IPS DF 6.9 (cell line): Measurements from ENCODE around the gene UBA52.
"Not testable (repeated sequence)": the region's sequence is repeated elsewhere in the genome, so short reads cannot be mapped to it uniquely, and the experiment has no call there.

Source experiments
- DNase-seq: peaks from one replicate; pipeline ENCODE4 v3.0.0-alpha.2; 2013; ENCODE audit warnings: low read depth, low spot score
- H3K27ac ChIP-seq: one replicate; pipeline ENCODE4 v1.5.1; 2013; ENCODE audit warnings: low read length, control low read depth
- H3K27me3 ChIP-seq: 2 replicates; pipeline ENCODE4 v1.6.1; 2013; ENCODE audit warnings: mild to moderate bottlenecking, low read length; ENCODE audit not compliant: control insufficient read depth, insufficient read depth
- H3K36me3 ChIP-seq: 2 replicates; pipeline ENCODE4 v1.6.1; 2013; ENCODE audit warnings: low read length; ENCODE audit not compliant: control insufficient read depth, insufficient read depth
- H3K4me1 ChIP-seq: 2 replicates; pipeline ENCODE4 v1.6.1; 2013; ENCODE audit warnings: low read length; ENCODE audit not compliant: control insufficient read depth, insufficient read depth
- H3K4me3 ChIP-seq: 2 replicates; pipeline ENCODE4 v1.5.1; 2013; ENCODE audit warnings: mild to moderate bottlenecking, low read length
- H3K9me3 ChIP-seq: 2 replicates; pipeline ENCODE4 v1.6.1; 2013; ENCODE audit warnings: low read length, inconsistent platforms; ENCODE audit not compliant: control insufficient read depth, insufficient read depth
- WGBS: extraction: QIAGEN DNeasy Blood & Tissue Kit; methylation state at CpG from one replicate; pipeline ENCODE4 v1.1.7; 2013; ENCODE audit warnings: mixed read lengths, missing lambda C conversion rate; ENCODE audit not compliant: insufficient read length, insufficient coverage; 5-methylcytosine and 5-hydroxymethylcytosine counted together

The UBA52 gene

GRCh38 chr19:18593367-18594095 is 21.9 kb downstream of the UBA52 start:
- Histone ChIP-seq H3K36me3 (0 out of 2 replicates have a peak, but pooled peaks cover 3% of the 10 kb centered on the region), H3K9me3 (no peaks in the 10 kb centered on the region), H3K4me1 (peaks cover 19% of the 10 kb centered on the region), H3K27me3 (no peaks in the 10 kb centered on the region), H3K4me3 (peak overlapping the region; percentile 9; the same call in 1 of the 2 replicates), H3K27ac (no peak overlapping the region)
- DNase-seq = no peak
- no CpG with 5 or more reads among the region's 25 CpGs for WGBS

GRCh38 chr19:18594096-18594823 is 22.6 kb downstream of the UBA52 start:
- H3K36me3 ChIP-seq = 0 out of 2 replicates have a peak, but pooled peaks cover 3% of the 10 kb centered on the region
- no peak overlapping the region for H3K27ac ChIP-seq
- no peaks in the 10 kb centered on the region for H3K9me3 ChIP-seq
- peak overlapping the region; percentile 30; the same call in 1 of the 2 replicates for H3K4me3 ChIP-seq
- no peaks in the 10 kb centered on the region for H3K27me3 ChIP-seq
- WGBS = no CpG with 5 or more reads among the region's 54 CpGs
- no peak for DNase-seq
- H3K4me1 ChIP-seq = peaks cover 21% of the 10 kb centered on the region

- WGBS = no CpG with 5 or more reads among the region's 26 CpGs
- H3K36me3 ChIP-seq = 0 out of 2 replicates have a peak, but pooled peaks cover 3% of the 10 kb centered on the region
- DNase-seq = no peak
- peaks cover 21% of the 10 kb centered on the region for H3K4me1 ChIP-seq
- H3K9me3 ChIP-seq = no peaks in the 10 kb centered on the region
- no peaks in the 10 kb centered on the region for H3K27me3 ChIP-seq
- H3K27ac ChIP-seq = no peak overlapping the region
- H3K4me3 ChIP-seq = no peak overlapping the region; the same call in 1 of the 2 replicates
Observed at GRCh38 chr19:18594824-18595373, 23.2 kb downstream of the UBA52 start.

- Histone ChIP-seq H3K9me3 (no peaks in the 10 kb centered on the region), H3K27me3 (no peaks in the 10 kb centered on the region), H3K4me3 (no peak overlapping the region), H3K4me1 (peaks cover 21% of the 10 kb centered on the region), H3K27ac (no peak overlapping the region), H3K36me3 (0 out of 2 replicates have a peak, but pooled peaks cover 3% of the 10 kb centered on the region)
- no peak for DNase-seq
- no CpG with 5 or more reads among the region's 6 CpGs for WGBS
Observed at GRCh38 chr19:18595475-18595874, 23.8 kb downstream of the UBA52 start.

- Histone ChIP-seq H3K27ac (no peak overlapping the region), H3K4me1 (peaks cover 17% of the 10 kb centered on the region), H3K27me3 (no peaks in the 10 kb centered on the region; the same call in 1 of the 2 replicates), H3K36me3 (no peaks in the 10 kb centered on the region), H3K9me3 (no peaks in the 10 kb centered on the region), H3K4me3 (no peak overlapping the region)
- no CpG with 5 or more reads among the region's 21 CpGs for WGBS
- DNase-seq = no peak
Observed at GRCh38 chr19:18596752-18597157, 25.1 kb downstream of the UBA52 start.

GRCh38 chr19:18597809-18598660 is 26.4 kb downstream of the UBA52 start:
- H3K9me3 ChIP-seq = no peaks in the 10 kb centered on the region
- no CpG with 5 or more reads among the region's 25 CpGs for WGBS
- no peak for DNase-seq
- peaks cover 17% of the 10 kb centered on the region for H3K4me1 ChIP-seq
- H3K36me3 ChIP-seq = no peaks in the 10 kb centered on the region
- no peak overlapping the region for H3K27ac ChIP-seq
- no peak overlapping the region for H3K4me3 ChIP-seq
- H3K27me3 ChIP-seq = peaks cover 7% of the 10 kb centered on the region; the same call in 1 of the 2 replicates

- Histone ChIP-seq H3K4me1 (peaks cover 17% of the 10 kb centered on the region), H3K27ac (no peak overlapping the region), H3K9me3 (no peaks in the 10 kb centered on the region), H3K4me3 (no peak overlapping the region), H3K27me3 (peaks cover 19% of the 10 kb centered on the region), H3K36me3 (no peaks in the 10 kb centered on the region; the same call in 1 of the 2 replicates)
- no CpG with 5 or more reads among the region's 20 CpGs for WGBS
- no peak for DNase-seq
Observed at GRCh38 chr19:18599485-18599884, 27.8 kb downstream of the UBA52 start.

- peaks cover 13% of the 10 kb centered on the region for H3K4me1 ChIP-seq
- WGBS = no CpG with 5 or more reads among the region's 15 CpGs
- not testable (repeated sequence) for H3K27ac ChIP-seq, H3K9me3 ChIP-seq, H3K4me3 ChIP-seq, H3K36me3 ChIP-seq, DNase-seq
- peaks cover 32% of the 10 kb centered on the region for H3K27me3 ChIP-seq
Observed at GRCh38 chr19:18600692-18601397, 29.2 kb downstream of the UBA52 start.

- H3K9me3 ChIP-seq = no peaks in the 10 kb centered on the region
- H3K36me3 ChIP-seq = no peaks in the 10 kb centered on the region; the same call in 1 of the 2 replicates
- no peak overlapping the region for H3K27ac ChIP-seq
- H3K4me3 ChIP-seq = no peak overlapping the region
- H3K4me1 ChIP-seq = peaks cover 8% of the 10 kb centered on the region
- DNase-seq = no peak
- peaks cover 37% of the 10 kb centered on the region for H3K27me3 ChIP-seq
- WGBS = no CpG with 5 or more reads among the region's 4 CpGs
Observed at GRCh38 chr19:18601875-18602274, 30.2 kb downstream of the UBA52 start.
